ENCODE data around the gene ZNF627.
"Not testable (repeated sequence)": the region's sequence is repeated elsewhere in the genome, so short reads cannot be mapped to it uniquely, and the experiment has no call there.

Gene ZNF627

GRCh38 chr19:11633223-11633622 is 35.9 kb downstream of the ZNF627 start:
- FAIRE-seq = no peak

- FAIRE-seq = not testable (repeated sequence)
These were observed 36.9 kb downstream of the ZNF627 start for GRCh38 chr19:11634018-11634662.

GRCh38 chr19:11639245-11639601 is 41.9 kb downstream of the ZNF627 start:
- FAIRE-seq = no peak

GRCh38 chr19:11639602-11640471 is 42.6 kb downstream of the ZNF627 start:
- FAIRE-seq = no peak

GRCh38 chr19:11641244-11641643 is 44.0 kb downstream of the ZNF627 start:
- no peak for FAIRE-seq

- no peak for FAIRE-seq
These were observed 45.6 kb downstream of the ZNF627 start for GRCh38 chr19:11642902-11643301.

GRCh38 chr19:11649941-11650340 is 52.7 kb downstream of the ZNF627 start:
- FAIRE-seq = no peak

GRCh38 chr19:11651062-11651461 is 53.8 kb downstream of the ZNF627 start:
- no peak for FAIRE-seq

- FAIRE-seq = no peak
These were observed 54.8 kb downstream of the ZNF627 start for GRCh38 chr19:11652056-11652455.

GRCh38 chr19:11652492-11652891 is 55.2 kb downstream of the ZNF627 start:
- FAIRE-seq = no peak

GRCh38 chr19:11656535-11656934 is 59.3 kb downstream of the ZNF627 start:
- FAIRE-seq = no peak

- no peak for FAIRE-seq
These were observed 60.0 kb downstream of the ZNF627 start for GRCh38 chr19:11657307-11657706.

GRCh38 chr19:11658970-11659369 is 61.7 kb downstream of the ZNF627 start:
- no peak for FAIRE-seq

GRCh38 chr19:11659612-11660011 is 62.3 kb downstream of the ZNF627 start:
- no peak for FAIRE-seq

GRCh38 chr19:11662278-11662677 is 65.0 kb downstream of the ZNF627 start:
- no peak for FAIRE-seq

GRCh38 chr19:11663181-11663591 is 65.9 kb downstream of the ZNF627 start:
- FAIRE-seq = no peak

Measured in colon (tissue), 2 donors.